Subcutaneous adipose tissue (tissue), 4 donors: ENCODE data around the gene SLC15A3. TPM values are rescaled to one million over a fixed set of nuclear protein-coding genes. Genes with fewer than 3 reads are reported as not detected.

ENCODE experiments used
- CTCF ChIP-seq: fragments of 450-650 bp; IDR thresholded peaks from one replicate; pipeline ENCODE4 v1.5.1; 2016; ENCODE audit warnings: low read depth, mild to moderate bottlenecking, control low read depth, antibody characterized with exemption, moderate library complexity
- total RNA-seq, 4 donors: library from RNA; depleted of rRNA; stranded (reverse); fragments of >200 nt; gene quantifications; one replicate each; pipeline ENCODE4 v1.1.0, GENCODE V29; 2016

Gene SLC15A3
- total RNA-seq, 4 donors from 2014 or later: 13.5 to 57.6 (median 24.2) TPM

- no peak for TF ChIP-seq CTCF
These were observed 13.5 kb downstream of the SLC15A3 start for GRCh38 chr11:60938500-60938899.

GRCh38 chr11:60937811-60938210, 14.2 kb downstream of the SLC15A3 start:
- no peak for TF ChIP-seq CTCF

- no peak for TF ChIP-seq CTCF
These were observed 14.8 kb downstream of the SLC15A3 start for GRCh38 chr11:60937144-60937527.

GRCh38 chr11:60936467-60937143, 15.4 kb downstream of the SLC15A3 start:
- TF ChIP-seq CTCF: no peak

GRCh38 chr11:60935676-60936442, 16.1 kb downstream of the SLC15A3 start:
- no peak for TF ChIP-seq CTCF

GRCh38 chr11:60934790-60935605, 17.0 kb downstream of the SLC15A3 start:
- TF ChIP-seq CTCF: no peak

GRCh38 chr11:60934124-60934789, 17.7 kb downstream of the SLC15A3 start:
- TF ChIP-seq CTCF: no peak
